GM12878 (cell line): ENCODE results near the gene CD70. TPM values are rescaled to one million over a fixed set of nuclear protein-coding genes. Genes with fewer than 3 reads are reported as not detected.
"Not testable (repeated sequence)": the region's sequence is repeated elsewhere in the genome, so short reads cannot be mapped to it uniquely, and the experiment has no call there.

Experiments used
- ATAC-seq: fragments of 200-7000 bp; cut with Tn5 transposase; 3 replicates; pipeline ENCODE4 v1.9.1; 2020; ENCODE audit warnings: mild to moderate bottlenecking, moderate library complexity
- BruUV-seq: library from RNA; stranded (reverse); fragments of 400-500 nt; replicated peaks from 2 replicates; lab custom pipeline; 2021; lab: Mats Ljungman, UMichigan
- CTCF ChIA-PET: fragments of 300-600 bp; sonication (Branson Sonifier 250); formaldehyde crosslinking; extraction: SDS; loops from one replicate; lab custom pipeline; 2021; ENCODE audit warnings: inconsistent platforms; lab: Yijun Ruan, JAX
- POLR2A ChIA-PET: fragments of 350-600 bp; formaldehyde crosslinking; extraction: SDS; loops from one replicate; lab custom pipeline; 2021; ENCODE audit warnings: inconsistent platforms; lab: Charles Lee
- RAD21 ChIA-PET: fragments of 300-600 bp; sonication (Branson Sonifier 250); formaldehyde crosslinking; loops from one replicate; lab custom pipeline; 2023; ENCODE audit warnings: antibody characterized with exemption; ENCODE audit not compliant: unreplicated experiment; lab: Charles Lee
- SMC1A ChIA-PET: fragments of 300-600 bp; sonication (Branson Sonifier 250); formaldehyde crosslinking; loops from one replicate; lab custom pipeline; 2023; ENCODE audit not compliant: unreplicated experiment, uncharacterized antibody; lab: Charles Lee
- DNase-seq: peaks from one replicate; pipeline ENCODE4 v3.0.0-alpha.2; 2011; ENCODE audit warnings: low read depth, low spot score
- FAIRE-seq: peaks from 3 replicates; lab custom pipeline; 2011; peaks lifted over from hg19 to GRCh38; lab: Jason Lieb, UNC
- H2AFZ ChIP-seq: 2 replicates; pipeline ENCODE4 v1.6.0; 2011; ENCODE audit warnings: low read depth, low read length, control low read depth; ENCODE audit not compliant: control insufficient read depth
- H3K27ac ChIP-seq: 2 replicates; pipeline ENCODE4 v1.5.1; 2011; ENCODE audit warnings: control low read depth; ENCODE audit not compliant: control insufficient read depth, insufficient read depth
- H3K27me3 ChIP-seq, 2 experiments: replicated peaks in 1 of 2; 2 replicates each; pipeline versions ENCODE4 v1.6.0 to v1.6.1; 2011; ENCODE audit warnings: low read length in 1 of 2; ENCODE audit not compliant: control insufficient read depth in 2 of 2, insufficient read depth in 2 of 2
- H3K36me3 ChIP-seq, 2 experiments: 2 replicates each; pipeline ENCODE4 v1.5.1; 2011; ENCODE audit warnings: low read length in 1 of 2; ENCODE audit not compliant: control insufficient read depth in 2 of 2, insufficient read depth in 2 of 2
- H3K4me1 ChIP-seq: 2 replicates; pipeline ENCODE4 v1.6.1; 2011; ENCODE audit warnings: mild to moderate bottlenecking, low read length, moderate library complexity, mixed read lengths; ENCODE audit not compliant: control insufficient read depth, insufficient read depth
- H3K4me2 ChIP-seq: 2 replicates; pipeline ENCODE4 v1.6.0; 2011; ENCODE audit warnings: control low read depth; ENCODE audit not compliant: control insufficient read depth, insufficient read depth
- H3K4me3 ChIP-seq: fragments of 200-600 bp; sonication (generic); 2 replicates; pipeline ENCODE4 v1.5.1; 2016
- H3K79me2 ChIP-seq: 2 replicates; pipeline ENCODE4 v1.6.0; 2011; ENCODE audit warnings: low read length; ENCODE audit not compliant: control insufficient read depth, insufficient read depth
- H3K9ac ChIP-seq: 2 replicates; pipeline ENCODE4 v1.8.0; 2011; ENCODE audit warnings: low read length, control low read depth, mixed read lengths; ENCODE audit not compliant: control insufficient read depth, insufficient read depth
- H3K9me3 ChIP-seq: replicated peaks from 3 replicates; pipeline ENCODE4 v1.5.1; 2011; ENCODE audit warnings: mild to moderate bottlenecking, low read length; ENCODE audit not compliant: control insufficient read depth, insufficient read depth
- H4K20me1 ChIP-seq: 2 replicates; pipeline ENCODE4 v1.6.0; 2011; ENCODE audit not compliant: control insufficient read depth, insufficient read depth
- BHLHE40 ChIP-seq, 2 experiments: fragments of 450-650 bp in 1 of 2; IDR thresholded peaks; 2 replicates each; pipeline ENCODE4 v1.6.1; 2011 to 2017; ENCODE audit warnings: low read depth in 2 of 2, borderline replicate concordance in 1 of 2, improper control_type of control experiment in 1 of 2, low read length in 1 of 2, mild to moderate bottlenecking in 1 of 2
- CHD4 ChIP-seq: fragments of 200-600 bp; sonication (generic); IDR thresholded peaks from 2 replicates; pipeline ENCODE4 v1.6.1; 2016; ENCODE audit warnings: mild to moderate bottlenecking
- EP300 ChIP-seq, 2 experiments: fragments of 150-350 bp in 1 of 2; IDR thresholded peaks; 2 replicates each; pipeline ENCODE4 v1.6.1; 2011 to 2012; ENCODE audit warnings: low read depth in 2 of 2, low read length in 2 of 2, borderline replicate concordance in 1 of 2, improper control_type of control experiment in 1 of 2, inconsistent platforms in 1 of 2; ENCODE audit not compliant: control insufficient read depth in 1 of 2
- MYB ChIP-seq: fragments of 150-350 bp; IDR thresholded peaks from 2 replicates; pipeline ENCODE4 v1.6.1; 2014; ENCODE audit warnings: mild to moderate bottlenecking, low read depth, low read length, borderline replicate concordance
- POLR2A ChIP-seq: IDR thresholded peaks from 2 replicates; pipeline ENCODE4 v1.6.1; 2011; ENCODE audit warnings: low read depth, mild to moderate bottlenecking, low read length
- SMAD5 ChIP-seq: IDR thresholded peaks from 2 replicates; pipeline ENCODE4 v1.6.1; 2016; ENCODE audit warnings: antibody characterized with exemption, low read depth
- TCF7 ChIP-seq: IDR thresholded peaks from 2 replicates; pipeline ENCODE4 v1.6.1; 2014; ENCODE audit warnings: antibody characterized with exemption, borderline replicate concordance
- ZNF274 ChIP-seq: IDR thresholded peaks from one replicate; pipeline ENCODE4 v1.8.0; 2011; ENCODE audit not compliant: insufficient read length, insufficient read depth
- ZNF384 ChIP-seq: IDR thresholded peaks from 2 replicates; pipeline ENCODE4 v1.6.1; 2012; ENCODE audit warnings: low read depth, mild to moderate bottlenecking, low read length, improper control_type of control experiment, borderline replicate concordance
- ZSCAN29 ChIP-seq: fragments of 450-650 bp; IDR thresholded peaks from 2 replicates; pipeline ENCODE4 v1.6.1; 2017; ENCODE audit warnings: mild to moderate bottlenecking, moderate library complexity
- WGBS: methylation state at CpG from one replicate; pipeline ENCODE4 v1.1.6; 2016; ENCODE audit warnings: low lambda C conversion rate; ENCODE audit not compliant: insufficient replicate concordance, insufficient coverage; ENCODE audit errors: missing lambda C conversion rate; 5-methylcytosine and 5-hydroxymethylcytosine counted together
- in situ Hi-C: fragments of 300-500 bp; cut with MboI; formaldehyde crosslinking; loops from 9 replicates; pipeline ENCODE4 v1.14.3; 2018; ENCODE audit warnings: mixed read lengths
- intact Hi-C: fragments of 100-400 bp; cut with micrococcal nuclease; formaldehyde crosslinking; loops from one replicate; pipeline ENCODE4 v1.14.2; 2022; ENCODE audit not compliant: unreplicated experiment
- polyA plus RNA-seq, 11 experiments: library from polyadenylated mRNA; depleted of rRNA in 4 of 11; unstranded in 6 of 11; stranded (reverse) in 5 of 11; fragments of >200 nt; fragmentation: Nextera tagmentation in 4 of 11; fragmentation: Illumina TruSeq in 1 of 11; extraction: Ambion mirVana in 4 of 11; extraction: Trizol in 1 of 11; gene quantifications; 1 replicate in 1 of 11; 2 replicates in 10 of 11; pipeline versions ENCODE4 v1.2.1 to v1.2.3, GENCODE V29; 2011 to 2016; ENCODE audit warnings: inconsistent platforms in 2 of 11, missing spikeins in 2 of 11, low read depth in 1 of 11
- total RNA-seq, 4 experiments: library from RNA; depleted of rRNA in 3 of 4; stranded (reverse); fragments of >200 nt in 3 of 4; fragmentation: Illumina TruSeq in 1 of 4; extraction: Trizol in 1 of 4; gene quantifications; 2 replicates each; pipeline versions ENCODE4 v1.2.1 to v1.2.3, GENCODE V29; 2013 to 2021
- TF ChIP-seq, protein P1 (sequence below): fragments of 450-650 bp; IDR thresholded peaks from 2 replicates; pipeline ENCODE4 v1.6.1; 2018; ENCODE audit warnings: borderline replicate concordance, mild to moderate bottlenecking; ENCODE audit not compliant: partially characterized antibody

CD70 gene
- total and polyA plus RNA-seq, 10 of the 15 experiments (the other 5 are each of a cell fraction or from before 2014, with no cell fraction given): 16.4 to 441 (median 265) TPM

DNA sequence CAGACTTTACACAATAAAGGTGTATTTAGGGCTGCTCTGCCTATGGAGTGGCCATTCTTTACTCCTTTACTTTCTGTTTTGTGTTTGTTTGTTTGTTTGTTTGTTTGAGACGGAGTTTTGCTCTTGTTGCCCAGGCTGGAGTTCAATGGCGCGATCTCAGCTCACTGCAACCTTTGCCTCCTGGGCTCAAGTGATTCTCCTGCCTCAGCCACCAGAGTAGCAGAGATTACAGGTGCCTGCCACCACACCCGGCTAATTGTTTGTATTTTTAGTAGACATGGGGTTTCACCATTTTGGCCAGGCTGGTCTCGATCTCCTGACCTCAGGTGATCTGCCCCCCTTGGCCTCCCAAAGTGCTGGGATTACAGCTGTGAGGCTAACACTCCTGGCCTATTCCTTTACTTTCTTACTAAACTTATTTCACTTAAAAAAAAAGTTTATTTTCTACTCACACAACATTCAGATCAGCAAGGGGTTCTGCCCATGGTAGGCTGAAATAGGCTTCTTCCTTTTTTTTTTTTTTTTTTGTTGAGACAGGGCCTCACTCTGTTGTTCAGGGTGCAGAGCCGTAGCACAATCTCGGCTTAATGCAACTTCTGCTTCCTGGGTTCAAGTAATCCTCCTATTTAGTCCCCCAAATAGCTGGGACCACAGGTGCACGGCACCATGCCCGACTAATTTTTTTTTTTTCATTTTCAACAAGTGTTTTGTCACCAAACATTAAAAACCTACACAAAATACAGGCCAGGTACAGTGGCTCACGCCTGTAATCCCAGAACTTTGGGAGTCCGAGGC lies 15.5 kb upstream of the CD70 start:
- H4K20me1 ChIP-seq, FAIRE-seq, H3K9me3 ChIP-seq, ATAC-seq, intact Hi-C loops, in situ Hi-C loops, H3K27me3 ChIP-seq, DNase-seq, H3K36me3 ChIP-seq, BruUV-seq, H3K4me3 ChIP-seq: not testable (repeated sequence)
- WGBS: 70% methylated on average over 11 of the region's 11 CpGs
- ChIA-PET POLR2A (interaction anchor here (0.5 to 1.1 kb wide), 3 partner anchors 13 to 145 kb away, joined by 3 to 6 read pairs (median 3); no protein-coding TSS in a partner anchor), SMC1A (interaction anchor here (0.8 to 7.3 kb wide), 3 partner anchors 13 to 31 kb away, joined by 3 to 100 read pairs (median 3); partner anchors contain the start of gene CD70), RAD21 (interaction anchor here (1.0 to 1.4 kb wide), 2 partner anchors 13 to 256 kb away, joined by 3 read pairs; no protein-coding TSS in a partner anchor), CTCF (interaction anchor here (1.1 to 1.7 kb wide), 3 partner anchors 19 to 25 kb away, joined by 5 read pairs; no protein-coding TSS in a partner anchor)
- H3K79me2 ChIP-seq: peaks cover 17% of the 10 kb centered on the region
- peak overlapping the region; percentile 15 for H2AFZ ChIP-seq
- peak overlapping the region; percentile 16; the same call in 1 of the 2 replicates for H3K9ac ChIP-seq
- TF ChIP-seq BHLHE40 (IDR thresholded peaks at IDR 0.05; ENCODE audit: borderline replicate concordance in 1 of 2, low read depth in 2 of 2, low read length in 1 of 2) (peak in 1 of 2 experiments; percentile 31; a peak in 1 of 4 replicates), ZNF384 (peak; percentile 55; the same call in 1 of the 2 replicates)
- H3K4me1 ChIP-seq: peaks cover 44% of the 10 kb centered on the region
- H3K27ac ChIP-seq: peak overlapping the region; percentile 28; the same call in 1 of the 2 replicates
- peak overlapping the region; percentile 49 for H3K4me2 ChIP-seq

DNA sequence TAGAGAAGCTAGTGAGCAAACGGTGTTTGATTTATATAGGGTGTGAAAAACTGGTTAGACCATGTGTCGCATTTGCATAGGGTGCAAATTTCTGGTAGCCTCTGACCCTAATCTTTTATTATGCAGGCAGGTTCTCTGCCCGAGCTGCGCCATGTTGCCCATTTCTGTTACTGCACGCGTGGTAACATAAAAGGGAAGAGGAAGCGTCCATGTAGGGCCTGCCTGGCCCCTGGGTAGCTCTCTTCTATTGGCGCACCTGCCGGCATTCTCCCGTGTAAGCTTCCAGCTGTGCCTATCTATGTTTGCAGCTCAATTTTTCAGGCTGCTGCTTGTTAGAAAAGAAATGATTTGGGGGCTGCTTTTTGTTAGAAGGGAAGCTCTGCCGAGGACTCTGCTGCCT lies 14.0 kb upstream of the CD70 start:
- SMC1A ChIA-PET: interaction anchor here (1.1 to 7.3 kb wide), 4 partner anchors 13 to 87 kb away, joined by 3 to 100 read pairs (median 8); partner anchors contain the start of gene CD70

More for the DNA sequence above, 14.0 kb upstream of the CD70 start:
- Histone ChIP-seq H3K27ac (no peak overlapping the region), H3K4me3 (no peak overlapping the region), H3K36me3 (no peaks in the 10 kb centered on the region), H3K27me3 (no peaks in the 10 kb centered on the region), H3K9me3 (no peaks in the 10 kb centered on the region), H3K79me2 (peaks cover 23% of the 10 kb centered on the region), H2AFZ (no peak overlapping the region; the same call in 1 of the 2 replicates), H3K4me1 (peaks cover 38% of the 10 kb centered on the region), H4K20me1 (no peaks in the 10 kb centered on the region), H3K4me2 (no peak overlapping the region), H3K9ac (no peak overlapping the region)
- in situ Hi-C loops (no loop called here), intact Hi-C loops (no loop called here)
- WGBS: 85% methylated on average over 11 of the region's 11 CpGs
- TF ChIP-seq, protein P1, sequence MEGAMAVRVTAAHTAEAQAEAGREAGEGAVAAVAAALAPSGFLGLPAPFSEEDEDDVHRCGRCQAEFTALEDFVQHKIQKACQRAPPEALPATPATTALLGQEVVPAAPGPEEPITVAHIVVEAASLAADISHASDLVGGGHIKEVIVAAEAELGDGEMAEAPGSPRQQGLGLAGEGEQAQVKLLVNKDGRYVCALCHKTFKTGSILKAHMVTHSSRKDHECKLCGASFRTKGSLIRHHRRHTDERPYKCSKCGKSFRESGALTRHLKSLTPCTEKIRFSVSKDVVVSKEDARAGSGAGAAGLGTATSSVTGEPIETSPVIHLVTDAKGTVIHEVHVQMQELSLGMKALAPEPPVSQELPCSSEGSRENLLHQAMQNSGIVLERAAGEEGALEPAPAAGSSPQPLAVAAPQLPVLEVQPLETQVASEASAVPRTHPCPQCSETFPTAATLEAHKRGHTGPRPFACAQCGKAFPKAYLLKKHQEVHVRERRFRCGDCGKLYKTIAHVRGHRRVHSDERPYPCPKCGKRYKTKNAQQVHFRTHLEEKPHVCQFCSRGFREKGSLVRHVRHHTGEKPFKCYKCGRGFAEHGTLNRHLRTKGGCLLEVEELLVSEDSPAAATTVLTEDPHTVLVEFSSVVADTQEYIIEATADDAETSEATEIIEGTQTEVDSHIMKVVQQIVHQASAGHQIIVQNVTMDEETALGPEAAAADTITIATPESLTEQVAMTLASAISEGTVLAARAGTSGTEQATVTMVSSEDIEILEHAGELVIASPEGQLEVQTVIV: no peak
- no peak for TF ChIP-seq SMAD5
- TF ChIP-seq ZSCAN29: no peak
- TF ChIP-seq ZNF274: no peak
- TF ChIP-seq CHD4: no peak
- no peak for TF ChIP-seq MYB
- TF ChIP-seq EP300 (IDR thresholded peaks at IDR 0.05; ENCODE audit: borderline replicate concordance in 1 of 2, control insufficient read depth in 1 of 2, low read depth in 2 of 2, low read length in 2 of 2): no peak
- no peak for TF ChIP-seq POLR2A
- no peak for TF ChIP-seq TCF7
- no peak for ATAC-seq
- ChIA-PET POLR2A (interaction anchor here (0.8 to 2.1 kb wide), 8 partner anchors 9 to 163 kb away, joined by 3 to 7 read pairs (median 4); partner anchors contain the start of gene TNFSF9), CTCF (interaction anchor here (0.8 to 1.7 kb wide), 5 partner anchors 9 to 71 kb away, joined by 3 to 5 read pairs (median 4); no protein-coding TSS in a partner anchor), RAD21 (interaction anchor here (1.2 to 5.4 kb wide), 2 partner anchors 12 to 259 kb away, joined by 3 to 30 read pairs; no protein-coding TSS in a partner anchor)
- BruUV-seq: no TSS peak
- FAIRE-seq: no peak
- no peak for DNase-seq
